Measurements from ENCODE around the gene TFG.

Gene TFG

DNA sequence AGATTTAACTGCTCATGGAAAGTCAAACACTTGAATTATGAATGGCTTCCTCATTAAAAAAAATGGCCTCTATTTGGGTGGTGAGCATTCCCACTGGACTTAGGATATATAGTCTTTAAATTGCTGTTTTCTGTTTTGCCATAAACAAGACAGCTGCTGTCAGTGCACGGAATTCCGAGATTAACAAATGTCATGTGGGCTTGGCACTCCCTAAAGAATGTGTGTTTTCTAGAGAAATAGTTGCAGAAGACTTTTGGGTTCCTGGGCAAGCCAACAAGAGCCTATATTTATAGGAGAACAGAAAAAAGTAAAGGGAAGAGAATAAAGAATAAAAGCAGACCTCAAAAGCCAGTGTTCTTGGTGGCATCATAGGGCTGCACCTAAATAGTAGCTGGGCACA lies 13.6 kb upstream of the TFG start:
- H3K4me1 ChIP-seq (ENCODE audit: low read length) = no peaks in the 10 kb centered on the region
- no peaks in the 10 kb centered on the region for H3K9me3 ChIP-seq (ENCODE audit: insufficient read depth, low read length)
- no peak overlapping the region for H3K4me3 ChIP-seq (ENCODE audit: low read length)
- no peaks in the 10 kb centered on the region for H3K27me3 ChIP-seq (ENCODE audit: low read depth, low read length)
- H3K79me2 ChIP-seq (ENCODE audit: low read length) = no peaks in the 10 kb centered on the region
- H3K4me2 ChIP-seq (ENCODE audit: low read length) = no peak overlapping the region
- no peak overlapping the region for H2AFZ ChIP-seq (ENCODE audit: low read depth, low read length)
- no peak for TF ChIP-seq EZH2phosphoT487 (IDR thresholded peaks at IDR 0.05; ENCODE audit: low read depth)
- TF ChIP-seq, protein P1, sequence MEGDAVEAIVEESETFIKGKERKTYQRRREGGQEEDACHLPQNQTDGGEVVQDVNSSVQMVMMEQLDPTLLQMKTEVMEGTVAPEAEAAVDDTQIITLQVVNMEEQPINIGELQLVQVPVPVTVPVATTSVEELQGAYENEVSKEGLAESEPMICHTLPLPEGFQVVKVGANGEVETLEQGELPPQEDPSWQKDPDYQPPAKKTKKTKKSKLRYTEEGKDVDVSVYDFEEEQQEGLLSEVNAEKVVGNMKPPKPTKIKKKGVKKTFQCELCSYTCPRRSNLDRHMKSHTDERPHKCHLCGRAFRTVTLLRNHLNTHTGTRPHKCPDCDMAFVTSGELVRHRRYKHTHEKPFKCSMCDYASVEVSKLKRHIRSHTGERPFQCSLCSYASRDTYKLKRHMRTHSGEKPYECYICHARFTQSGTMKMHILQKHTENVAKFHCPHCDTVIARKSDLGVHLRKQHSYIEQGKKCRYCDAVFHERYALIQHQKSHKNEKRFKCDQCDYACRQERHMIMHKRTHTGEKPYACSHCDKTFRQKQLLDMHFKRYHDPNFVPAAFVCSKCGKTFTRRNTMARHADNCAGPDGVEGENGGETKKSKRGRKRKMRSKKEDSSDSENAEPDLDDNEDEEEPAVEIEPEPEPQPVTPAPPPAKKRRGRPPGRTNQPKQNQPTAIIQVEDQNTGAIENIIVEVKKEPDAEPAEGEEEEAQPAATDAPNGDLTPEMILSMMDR (IDR thresholded peaks at IDR 0.05; ENCODE audit: low read depth, low read length) = no peak
- no peaks in the 10 kb centered on the region for H4K20me1 ChIP-seq (ENCODE audit: insufficient read depth, low read length)
- no peaks in the 10 kb centered on the region for H3K36me3 ChIP-seq (replicated peaks; ENCODE audit: low read depth, low read length)
- no peak overlapping the region for H3K27ac ChIP-seq (ENCODE audit: low read length)
- H3K9ac ChIP-seq (ENCODE audit: low read length) = no peak overlapping the region

DNA sequence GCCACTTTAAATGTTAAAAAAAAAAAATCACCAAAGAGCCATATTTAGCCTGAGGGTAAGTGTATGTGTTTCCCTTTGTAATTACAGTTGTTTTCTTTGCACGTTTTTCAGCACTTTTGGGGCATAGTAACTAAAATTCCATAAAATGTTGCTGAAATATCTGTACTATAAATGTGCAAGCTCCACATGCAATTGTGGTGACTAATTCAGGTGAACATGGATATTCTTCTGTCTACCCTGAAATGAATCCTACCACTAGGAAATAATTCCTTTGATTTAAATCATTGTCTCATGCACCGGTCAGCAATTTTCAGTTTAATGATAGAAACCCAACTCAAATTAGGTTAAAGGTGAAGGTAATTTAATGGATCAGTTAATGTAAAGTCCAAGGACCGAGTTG lies 13.1 kb upstream of the TFG start:
- H3K4me2 ChIP-seq (ENCODE audit: low read length) = no peak overlapping the region
- H3K4me3 ChIP-seq (ENCODE audit: low read length) = no peak overlapping the region
- H2AFZ ChIP-seq (ENCODE audit: low read depth, low read length) = no peak overlapping the region
- no peak overlapping the region for H3K27ac ChIP-seq (ENCODE audit: low read length)
- H3K4me1 ChIP-seq (ENCODE audit: low read length) = no peaks in the 10 kb centered on the region
- no peaks in the 10 kb centered on the region for H4K20me1 ChIP-seq (ENCODE audit: insufficient read depth, low read length)
- TF ChIP-seq, protein P1 (IDR thresholded peaks at IDR 0.05; ENCODE audit: low read depth, low read length) = no peak
- TF ChIP-seq EZH2phosphoT487 (IDR thresholded peaks at IDR 0.05; ENCODE audit: low read depth) = no peak
- no peaks in the 10 kb centered on the region for H3K79me2 ChIP-seq (ENCODE audit: low read length)
- no peaks in the 10 kb centered on the region for H3K36me3 ChIP-seq (replicated peaks; ENCODE audit: low read depth, low read length)
- H3K27me3 ChIP-seq (ENCODE audit: low read depth, low read length) = no peaks in the 10 kb centered on the region
- H3K9ac ChIP-seq (ENCODE audit: low read length) = no peak overlapping the region
- H3K9me3 ChIP-seq (ENCODE audit: insufficient read depth, low read length) = no peaks in the 10 kb centered on the region

DNA sequence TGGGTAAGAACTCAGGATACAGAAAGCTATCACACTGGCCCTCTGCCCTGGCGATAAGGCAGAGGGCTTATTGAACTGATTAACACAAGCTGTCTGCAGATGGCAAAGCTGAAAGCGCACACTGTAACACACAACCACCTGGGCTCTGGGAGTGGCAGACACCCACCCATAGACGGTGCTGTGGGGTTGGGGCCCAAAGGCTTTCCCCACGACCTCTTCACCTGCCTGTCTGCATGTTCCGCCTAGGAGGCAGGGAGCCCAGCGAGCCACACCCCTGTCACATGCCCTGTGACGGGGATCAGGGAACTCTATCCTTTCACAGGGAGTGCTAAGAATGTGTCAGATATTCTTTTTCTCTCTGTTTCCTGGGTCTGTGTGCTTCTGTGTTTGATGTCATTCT lies 12.1 kb upstream of the TFG start:
- Histone ChIP-seq H3K9ac (ENCODE audit: low read length) (no peak overlapping the region), H3K27ac (ENCODE audit: low read length) (no peak overlapping the region), H3K4me3 (ENCODE audit: low read length) (no peak overlapping the region), H3K9me3 (ENCODE audit: insufficient read depth, low read length) (no peaks in the 10 kb centered on the region), H4K20me1 (ENCODE audit: insufficient read depth, low read length) (no peaks in the 10 kb centered on the region), H3K36me3 (replicated peaks; ENCODE audit: low read depth, low read length) (no peaks in the 10 kb centered on the region), H3K27me3 (ENCODE audit: low read depth, low read length) (no peaks in the 10 kb centered on the region), H3K79me2 (ENCODE audit: low read length) (no peaks in the 10 kb centered on the region), H3K4me1 (ENCODE audit: low read length) (no peaks in the 10 kb centered on the region), H3K4me2 (ENCODE audit: low read length) (no peak overlapping the region), H2AFZ (ENCODE audit: low read depth, low read length) (no peak overlapping the region)
- TF ChIP-seq, protein P1 (IDR thresholded peaks at IDR 0.05; ENCODE audit: low read depth, low read length) = no peak
- TF ChIP-seq EZH2phosphoT487 (IDR thresholded peaks at IDR 0.05; ENCODE audit: low read depth) = no peak

DNA sequence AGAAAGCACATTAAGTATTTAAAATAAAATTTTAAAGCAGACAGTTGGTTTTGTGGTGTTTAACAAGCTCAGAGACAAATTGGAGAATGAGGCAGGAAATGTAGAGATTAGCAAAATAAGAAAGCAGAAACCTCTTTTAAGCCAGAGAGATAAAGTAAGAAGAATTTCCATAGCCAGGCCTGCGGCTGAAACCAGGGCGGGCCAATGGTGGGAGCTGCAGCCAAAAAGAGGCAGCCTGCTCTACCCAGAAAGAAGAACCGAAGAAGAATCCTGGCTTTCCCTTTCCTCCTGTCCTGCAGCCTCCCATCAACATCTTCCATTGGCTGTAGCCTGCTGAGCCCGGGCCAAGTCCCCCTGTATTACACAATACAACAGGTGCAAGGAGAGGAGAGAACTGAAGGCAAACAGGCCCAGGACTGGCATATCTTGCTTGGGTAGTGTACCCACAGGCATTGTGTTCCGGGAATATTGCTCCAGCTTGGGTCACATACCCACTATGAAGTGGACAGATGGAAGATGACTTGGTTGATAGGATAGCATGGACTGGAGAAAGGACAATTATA lies 11.5 kb upstream of the TFG start:
- no peak overlapping the region for H2AFZ ChIP-seq (ENCODE audit: low read depth, low read length)
- no peak for TF ChIP-seq EZH2phosphoT487 (IDR thresholded peaks at IDR 0.05; ENCODE audit: low read depth)
- TF ChIP-seq, protein P1 (IDR thresholded peaks at IDR 0.05; ENCODE audit: low read depth, low read length) = no peak
- H3K4me2 ChIP-seq (ENCODE audit: low read length) = no peak overlapping the region
- no peaks in the 10 kb centered on the region for H3K9me3 ChIP-seq (ENCODE audit: insufficient read depth, low read length)
- no peaks in the 10 kb centered on the region for H3K36me3 ChIP-seq (replicated peaks; ENCODE audit: low read depth, low read length)
- H3K79me2 ChIP-seq (ENCODE audit: low read length) = no peaks in the 10 kb centered on the region
- H3K27me3 ChIP-seq (ENCODE audit: low read depth, low read length) = no peaks in the 10 kb centered on the region
- peaks cover 5% of the 10 kb centered on the region; the same call in 1 of the 2 replicates for H3K4me1 ChIP-seq (ENCODE audit: low read length)
- no peak overlapping the region for H3K27ac ChIP-seq (ENCODE audit: low read length)
- no peak overlapping the region for H3K9ac ChIP-seq (ENCODE audit: low read length)
- no peak overlapping the region for H3K4me3 ChIP-seq (ENCODE audit: low read length)
- no peaks in the 10 kb centered on the region for H4K20me1 ChIP-seq (ENCODE audit: insufficient read depth, low read length)
